ENCODE measurements around the gene CDK4.
A peak's percentile ranks its signal among the peaks of the same experiment; 100 is the strongest.

The CDK4 gene

GRCh38 chr12:57726884-57727757 lies 25.0 kb downstream of the CDK4 start:
- TF ChIP-seq ZFX (IDR thresholded peaks at IDR 0.05; ENCODE audit: borderline replicate concordance) (no peak), CTCF (IDR thresholded peaks at IDR 0.05) (0 out of 2 replicates have a peak, but pooled peaks have one; percentile 4)
- H3K27ac ChIP-seq: peak overlapping the region; percentile 96

- H3K27ac ChIP-seq: peak overlapping the region; percentile 96
- TF ChIP-seq ZFX (IDR thresholded peaks at IDR 0.05; ENCODE audit: borderline replicate concordance) (no peak), CTCF (IDR thresholded peaks at IDR 0.05) (peak; percentile 82)
Measured at GRCh38 chr12:57726151-57726883, 25.8 kb downstream of the CDK4 start.

GRCh38 chr12:57725851-57726150 lies 26.3 kb downstream of the CDK4 start:
- peak overlapping the region; percentile 96 for H3K27ac ChIP-seq
- no peak for TF ChIP-seq CTCF (IDR thresholded peaks at IDR 0.05)
- no peak for TF ChIP-seq ZFX (IDR thresholded peaks at IDR 0.05; ENCODE audit: borderline replicate concordance)

GRCh38 chr12:57724936-57725740 lies 27.0 kb downstream of the CDK4 start:
- peak overlapping the region; percentile 35 for H3K27ac ChIP-seq
- TF ChIP-seq ZFX (IDR thresholded peaks at IDR 0.05; ENCODE audit: borderline replicate concordance) (no peak), CTCF (IDR thresholded peaks at IDR 0.05) (no peak)

GRCh38 chr12:57724003-57724935 lies 27.8 kb downstream of the CDK4 start:
- peak overlapping the region; percentile 35 for H3K27ac ChIP-seq
- no peak for TF ChIP-seq ZFX (IDR thresholded peaks at IDR 0.05; ENCODE audit: borderline replicate concordance)

GRCh38 chr12:57723630-57723962 lies 28.5 kb downstream of the CDK4 start:
- TF ChIP-seq ZFX (IDR thresholded peaks at IDR 0.05; ENCODE audit: borderline replicate concordance) (no peak), CTCF (IDR thresholded peaks at IDR 0.05) (no peak)
- peak overlapping the region; percentile 35 for H3K27ac ChIP-seq
